Measurements from ENCODE around the gene ZNF512.

DNA sequence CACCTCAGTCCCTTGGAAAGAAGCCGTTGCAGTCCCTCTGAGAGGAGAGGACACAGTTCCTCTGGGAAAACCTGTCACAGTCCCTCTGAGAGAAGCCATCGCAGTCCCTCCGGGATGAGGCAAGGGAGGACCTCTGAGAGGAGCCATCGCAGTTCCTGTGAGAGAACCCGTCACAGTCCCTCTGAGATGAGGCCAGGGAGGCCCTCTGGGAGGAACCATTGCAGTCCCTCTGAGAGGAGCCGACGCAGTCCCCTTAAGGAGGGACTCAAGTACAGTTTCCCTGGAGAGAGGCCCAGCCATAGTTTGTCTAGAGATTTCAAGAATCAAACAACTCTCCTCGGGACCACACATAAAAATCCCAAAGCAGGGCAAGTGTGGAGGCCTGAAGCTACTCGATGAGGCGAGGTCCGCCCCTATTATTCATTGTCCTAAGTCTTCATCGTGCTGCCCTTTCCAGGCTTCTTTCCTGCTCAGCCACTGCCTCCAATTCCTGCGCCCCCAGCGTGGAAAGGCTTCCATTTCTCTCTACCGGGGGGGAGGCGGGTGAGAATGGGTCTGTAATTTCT, 630 bp upstream of the ZNF512 start:
- TF ChIP-seq, protein P1, sequence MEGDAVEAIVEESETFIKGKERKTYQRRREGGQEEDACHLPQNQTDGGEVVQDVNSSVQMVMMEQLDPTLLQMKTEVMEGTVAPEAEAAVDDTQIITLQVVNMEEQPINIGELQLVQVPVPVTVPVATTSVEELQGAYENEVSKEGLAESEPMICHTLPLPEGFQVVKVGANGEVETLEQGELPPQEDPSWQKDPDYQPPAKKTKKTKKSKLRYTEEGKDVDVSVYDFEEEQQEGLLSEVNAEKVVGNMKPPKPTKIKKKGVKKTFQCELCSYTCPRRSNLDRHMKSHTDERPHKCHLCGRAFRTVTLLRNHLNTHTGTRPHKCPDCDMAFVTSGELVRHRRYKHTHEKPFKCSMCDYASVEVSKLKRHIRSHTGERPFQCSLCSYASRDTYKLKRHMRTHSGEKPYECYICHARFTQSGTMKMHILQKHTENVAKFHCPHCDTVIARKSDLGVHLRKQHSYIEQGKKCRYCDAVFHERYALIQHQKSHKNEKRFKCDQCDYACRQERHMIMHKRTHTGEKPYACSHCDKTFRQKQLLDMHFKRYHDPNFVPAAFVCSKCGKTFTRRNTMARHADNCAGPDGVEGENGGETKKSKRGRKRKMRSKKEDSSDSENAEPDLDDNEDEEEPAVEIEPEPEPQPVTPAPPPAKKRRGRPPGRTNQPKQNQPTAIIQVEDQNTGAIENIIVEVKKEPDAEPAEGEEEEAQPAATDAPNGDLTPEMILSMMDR (conservative IDR thresholded peaks at IDR 0.05 in 1 of 2, IDR thresholded peaks at IDR 0.05 in 1 of 2; ENCODE audit: extremely low read depth in 1 of 2, insufficient read depth in 1 of 2, low read depth in 1 of 2, low read length in 2 of 2), result no peak
- no peak for TF ChIP-seq EZH2 (IDR thresholded peaks at IDR 0.05; ENCODE audit: borderline replicate concordance, low read length)

All from mammary epithelial cell (primary cell).